GM12872 (cell line): ENCODE measurements around the gene RND3.

ENCODE experiments used
- TF ChIP-seq, protein P1 (sequence below): IDR thresholded peaks from 3 replicates; pipeline ENCODE4 v1.5.1; 2011; ENCODE audit warnings: low read depth, mild to moderate bottlenecking, low read length, moderate library complexity; ENCODE audit not compliant: insufficient read depth

Gene RND3

DNA sequence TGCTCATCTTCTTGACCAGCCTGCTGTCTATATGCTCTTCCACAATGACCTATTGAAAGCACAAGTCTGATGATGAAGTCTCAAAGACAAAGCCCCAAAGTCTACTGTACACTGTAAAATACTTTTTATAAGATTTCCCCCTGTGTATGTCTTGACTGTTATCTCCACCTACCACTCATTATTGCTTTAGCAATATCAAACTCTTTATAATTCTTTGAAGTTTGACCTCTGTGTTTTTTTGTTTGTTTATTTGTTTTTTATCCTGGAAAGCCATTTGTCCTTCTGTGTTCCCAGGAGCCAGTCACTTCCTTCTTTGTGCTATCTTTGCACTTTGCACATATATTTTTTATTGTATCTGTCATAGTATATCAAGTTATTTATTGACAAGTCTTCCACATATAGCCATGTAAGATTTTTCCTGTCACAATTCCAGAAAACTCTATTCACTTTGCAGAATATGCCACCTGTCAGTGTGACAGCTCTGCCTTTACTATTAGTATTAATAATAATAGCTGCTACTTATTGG, 66.3 kb downstream of the RND3 start:
- TF ChIP-seq, protein P1, sequence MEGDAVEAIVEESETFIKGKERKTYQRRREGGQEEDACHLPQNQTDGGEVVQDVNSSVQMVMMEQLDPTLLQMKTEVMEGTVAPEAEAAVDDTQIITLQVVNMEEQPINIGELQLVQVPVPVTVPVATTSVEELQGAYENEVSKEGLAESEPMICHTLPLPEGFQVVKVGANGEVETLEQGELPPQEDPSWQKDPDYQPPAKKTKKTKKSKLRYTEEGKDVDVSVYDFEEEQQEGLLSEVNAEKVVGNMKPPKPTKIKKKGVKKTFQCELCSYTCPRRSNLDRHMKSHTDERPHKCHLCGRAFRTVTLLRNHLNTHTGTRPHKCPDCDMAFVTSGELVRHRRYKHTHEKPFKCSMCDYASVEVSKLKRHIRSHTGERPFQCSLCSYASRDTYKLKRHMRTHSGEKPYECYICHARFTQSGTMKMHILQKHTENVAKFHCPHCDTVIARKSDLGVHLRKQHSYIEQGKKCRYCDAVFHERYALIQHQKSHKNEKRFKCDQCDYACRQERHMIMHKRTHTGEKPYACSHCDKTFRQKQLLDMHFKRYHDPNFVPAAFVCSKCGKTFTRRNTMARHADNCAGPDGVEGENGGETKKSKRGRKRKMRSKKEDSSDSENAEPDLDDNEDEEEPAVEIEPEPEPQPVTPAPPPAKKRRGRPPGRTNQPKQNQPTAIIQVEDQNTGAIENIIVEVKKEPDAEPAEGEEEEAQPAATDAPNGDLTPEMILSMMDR: no peak

DNA sequence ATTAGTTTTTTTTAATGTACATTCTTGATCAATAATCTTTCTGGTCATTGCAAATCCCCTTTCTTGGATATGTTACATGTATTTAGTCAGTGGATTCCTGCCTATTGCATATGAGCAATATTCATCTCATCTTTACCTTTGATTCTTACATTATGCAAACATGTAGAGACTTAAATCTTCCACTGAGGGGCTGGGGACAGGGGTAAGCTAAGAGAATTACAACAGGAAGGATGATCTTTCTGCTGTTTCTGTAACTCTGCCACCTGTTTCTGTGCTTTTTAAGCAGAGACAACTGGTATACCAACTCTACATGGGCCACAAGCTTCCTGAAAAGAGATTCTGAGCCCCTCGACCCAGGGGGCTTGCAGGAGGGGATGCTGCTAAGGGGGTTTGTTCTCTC, 68.6 kb downstream of the RND3 start:
- TF ChIP-seq, protein P1: no peak
